GM12801 (cell line): Measurements from ENCODE around the gene RMDN3.

Experiments used
- CTCF ChIP-seq: IDR thresholded peaks from one replicate; pipeline ENCODE4 v1.5.1; 2011; ENCODE audit warnings: control low read depth; ENCODE audit not compliant: insufficient read length; ENCODE audit errors: extremely low read depth

RMDN3 gene

GRCh38 chr15:40697916-40698315 is 57.1 kb downstream of the RMDN3 start:
- TF ChIP-seq CTCF = no peak

GRCh38 chr15:40696228-40696627 is 58.8 kb downstream of the RMDN3 start:
- no peak for TF ChIP-seq CTCF

- no peak for TF ChIP-seq CTCF
Observed at GRCh38 chr15:40695469-40695890, 59.6 kb downstream of the RMDN3 start.

GRCh38 chr15:40694688-40695468 is 60.2 kb downstream of the RMDN3 start, which contains the start of gene RAD51:
TSS of gene RAD51 (plus strand) at chr15:40695174. CDS start at chr15:40698759, 3,585 bp downstream.
- no peak for TF ChIP-seq CTCF

- no peak for TF ChIP-seq CTCF
Observed at GRCh38 chr15:40693904-40694687, 61.0 kb downstream of the RMDN3 start.

- TF ChIP-seq CTCF = no peak
Observed at GRCh38 chr15:40691737-40692136, 63.3 kb downstream of the RMDN3 start.

GRCh38 chr15:40688932-40689799 is 65.9 kb downstream of the RMDN3 start:
- TF ChIP-seq CTCF = no peak
